Loucy (cell line): ENCODE measurements around the gene OR2M2.

Experiments
- H2AFZ ChIP-seq: fragments of 200-600 bp; sonication (generic); 2 replicates; pipeline ENCODE4 v1.6.0; 2016; ENCODE audit warnings: antibody characterized with exemption, mild to moderate bottlenecking, low read length, moderate library complexity
- H3F3A ChIP-seq: fragments of 200-600 bp; 2 replicates; pipeline ENCODE4 v1.6.0; 2016; ENCODE audit warnings: antibody characterized with exemption, low read depth, mild to moderate bottlenecking
- H3K27me3 ChIP-seq: fragments of 200-600 bp; sonication (generic); 2 replicates; pipeline ENCODE4 v1.6.1; 2014; ENCODE audit warnings: low read length, mild to moderate bottlenecking; ENCODE audit not compliant: insufficient read depth, poor library complexity, severe bottlenecking
- H3K36me3 ChIP-seq: fragments of 200-600 bp; sonication (generic); 2 replicates; pipeline ENCODE4 v1.6.1; 2016; ENCODE audit warnings: low read length; ENCODE audit not compliant: insufficient read depth
- H3K4me1 ChIP-seq: fragments of 200-600 bp; sonication (generic); 2 replicates; pipeline ENCODE4 v1.5.1; 2014; ENCODE audit warnings: low read length, mild to moderate bottlenecking; ENCODE audit not compliant: insufficient read depth, poor library complexity, severe bottlenecking
- H3K4me2 ChIP-seq: fragments of 200-600 bp; sonication (generic); 2 replicates; pipeline ENCODE4 v1.6.0; 2014; ENCODE audit warnings: antibody characterized with exemption, low read length, low read depth, mild to moderate bottlenecking; ENCODE audit not compliant: poor library complexity, severe bottlenecking
- H3K4me3 ChIP-seq: fragments of 200-600 bp; sonication (generic); 2 replicates; pipeline ENCODE4 v1.5.1; 2014; ENCODE audit warnings: low read length, mild to moderate bottlenecking, mixed read lengths; ENCODE audit not compliant: poor library complexity, severe bottlenecking
- H3K79me2 ChIP-seq: fragments of 200-600 bp; sonication (generic); 2 replicates; pipeline ENCODE4 v1.6.1; 2014; ENCODE audit warnings: low read length; ENCODE audit not compliant: insufficient read depth
- H3K9ac ChIP-seq: fragments of 200-600 bp; sonication (generic); 2 replicates; pipeline ENCODE4 v1.6.0; 2014; ENCODE audit warnings: mild to moderate bottlenecking, low read depth, low read length, moderate library complexity; ENCODE audit not compliant: poor library complexity, severe bottlenecking
- H3K9me2 ChIP-seq: fragments of 200-600 bp; sonication (generic); replicated peaks from 2 replicates; pipeline ENCODE4 v1.6.1; 2016; ENCODE audit warnings: low read depth, low read length, mixed read lengths
- H3K9me3 ChIP-seq: fragments of 200-600 bp; sonication (generic); 2 replicates; pipeline ENCODE4 v1.6.1; 2014; ENCODE audit warnings: mild to moderate bottlenecking, antibody characterized with exemption, low read length, low read depth; ENCODE audit not compliant: insufficient read depth
- H4K20me1 ChIP-seq: fragments of 200-600 bp; sonication (generic); 2 replicates; pipeline ENCODE4 v1.6.0; 2014; ENCODE audit warnings: antibody characterized with exemption, low read length, mild to moderate bottlenecking; ENCODE audit not compliant: insufficient read depth, poor library complexity, severe bottlenecking
- CTCF ChIP-seq: fragments of 200-600 bp; sonication (generic); conservative IDR thresholded peaks from 2 replicates; pipeline ENCODE4 v1.5.1; 2014; ENCODE audit warnings: mild to moderate bottlenecking, antibody characterized with exemption, low read length
- EZH2phosphoT487 ChIP-seq: fragments of 200-600 bp; IDR thresholded peaks from 2 replicates; pipeline ENCODE4 v1.6.1; 2018; ENCODE audit warnings: antibody characterized with exemption, mild to moderate bottlenecking, moderate library complexity, borderline replicate concordance

The OR2M2 gene

GRCh38 chr1:248152056-248152827, 22.4 kb upstream of the OR2M2 start:
- H3K9ac ChIP-seq: no peak overlapping the region

GRCh38 chr1:248155927-248156326, 18.7 kb upstream of the OR2M2 start:
- no peak for TF ChIP-seq EZH2phosphoT487
- no peak for TF ChIP-seq CTCF
- Histone ChIP-seq H4K20me1 (no peaks in the 10 kb centered on the region), H3K27me3 (no peaks in the 10 kb centered on the region), H3K9me3 (no peaks in the 10 kb centered on the region), H2AFZ (no peak overlapping the region), H3K36me3 (no peaks in the 10 kb centered on the region), H3F3A (no peaks in the 10 kb centered on the region), H3K4me1 (no peaks in the 10 kb centered on the region), H3K79me2 (no peaks in the 10 kb centered on the region), H3K9me2 (no peaks in the 10 kb centered on the region), H3K4me3 (no peak overlapping the region), H3K4me2 (no peak overlapping the region), H3K9ac (no peak overlapping the region)

More at GRCh38 chr1:248152056-248152827, 22.4 kb upstream of the OR2M2 start:
- Histone ChIP-seq H3K4me1 (no peaks in the 10 kb centered on the region), H4K20me1 (no peaks in the 10 kb centered on the region), H2AFZ (no peak overlapping the region), H3F3A (no peaks in the 10 kb centered on the region), H3K79me2 (no peaks in the 10 kb centered on the region), H3K27me3 (no peaks in the 10 kb centered on the region), H3K4me2 (no peak overlapping the region), H3K9me2 (no peaks in the 10 kb centered on the region), H3K36me3 (no peaks in the 10 kb centered on the region), H3K4me3 (no peak overlapping the region), H3K9me3 (no peaks in the 10 kb centered on the region)
- TF ChIP-seq CTCF: no peak; the same call in 1 of the 2 replicates
- no peak for TF ChIP-seq EZH2phosphoT487

- H3K9me3 ChIP-seq: no peaks in the 10 kb centered on the region
- no peak for TF ChIP-seq CTCF
- TF ChIP-seq EZH2phosphoT487: no peak
These were observed 15.9 kb upstream of the OR2M2 start for GRCh38 chr1:248158758-248159157.

More at GRCh38 chr1:248158758-248159157, 15.9 kb upstream of the OR2M2 start:
- no peaks in the 10 kb centered on the region for H3K79me2 ChIP-seq
- no peaks in the 10 kb centered on the region for H3F3A ChIP-seq
- no peak overlapping the region for H3K9ac ChIP-seq
- no peak overlapping the region for H3K4me2 ChIP-seq
- H3K9me2 ChIP-seq: no peaks in the 10 kb centered on the region
- no peaks in the 10 kb centered on the region for H3K27me3 ChIP-seq
- H3K4me1 ChIP-seq: no peaks in the 10 kb centered on the region
- H2AFZ ChIP-seq: no peak overlapping the region
- H4K20me1 ChIP-seq: no peaks in the 10 kb centered on the region
- no peak overlapping the region for H3K4me3 ChIP-seq
- no peaks in the 10 kb centered on the region for H3K36me3 ChIP-seq
